ENCODE results near the gene LRP11.
"Not testable (repeated sequence)": the region's sequence is repeated elsewhere in the genome, so short reads cannot be mapped to it uniquely, and the experiment has no call there.

The LRP11 gene

GRCh38 chr6:149846321-149846720 lies 17.8 kb downstream of the LRP11 start:
- DNase-seq = no peak

GRCh38 chr6:149845549-149845948 lies 18.6 kb downstream of the LRP11 start:
- DNase-seq = no peak

GRCh38 chr6:149844480-149844879 lies 19.7 kb downstream of the LRP11 start:
- no peak for DNase-seq

- not testable (repeated sequence) for DNase-seq
Measured at GRCh38 chr6:149844036-149844435, 20.1 kb downstream of the LRP11 start.

GRCh38 chr6:149843051-149843633 lies 21.0 kb downstream of the LRP11 start:
- DNase-seq = no peak

GRCh38 chr6:149842331-149842730 lies 21.8 kb downstream of the LRP11 start:
- no peak for DNase-seq

GRCh38 chr6:149840345-149841075 lies 23.6 kb downstream of the LRP11 start:
- peak; percentile 62 for DNase-seq

GRCh38 chr6:149834513-149835481 lies 29.4 kb downstream of the LRP11 start:
- DNase-seq = peak; percentile 74

GRCh38 chr6:149833651-149834050 lies 30.5 kb downstream of the LRP11 start:
- DNase-seq = no peak

- DNase-seq = no peak
Measured at GRCh38 chr6:149831308-149831820, 32.8 kb downstream of the LRP11 start.

GRCh38 chr6:149830731-149831307 lies 33.3 kb downstream of the LRP11 start:
- no peak for DNase-seq

- no peak for DNase-seq
Measured at GRCh38 chr6:149825292-149825691, 38.9 kb downstream of the LRP11 start.

- no peak for DNase-seq
Measured at GRCh38 chr6:149823013-149823412, 41.1 kb downstream of the LRP11 start.

- no peak for DNase-seq
Measured at GRCh38 chr6:149821492-149821891, 42.7 kb downstream of the LRP11 start.

GRCh38 chr6:149820506-149820905 lies 43.7 kb downstream of the LRP11 start:
- DNase-seq = no peak

- DNase-seq = no peak
Measured at GRCh38 chr6:149815788-149816187, 48.4 kb downstream of the LRP11 start.

- DNase-seq = no peak
Measured at GRCh38 chr6:149813351-149813750, 50.8 kb downstream of the LRP11 start.

- no peak for DNase-seq
Measured at GRCh38 chr6:149809798-149810197, 54.4 kb downstream of the LRP11 start.

- peak; percentile 15 for DNase-seq
Measured at GRCh38 chr6:149806127-149806526, 58.0 kb downstream of the LRP11 start.

GRCh38 chr6:149783551-149783950 lies 80.6 kb downstream of the LRP11 start:
- DNase-seq = no peak

- DNase-seq = no peak
Measured at GRCh38 chr6:149782337-149782736, 81.8 kb downstream of the LRP11 start.

- DNase-seq = no peak
Measured at GRCh38 chr6:149781715-149782114, 82.4 kb downstream of the LRP11 start.

GRCh38 chr6:149779644-149779963 lies 84.6 kb downstream of the LRP11 start:
- no peak for DNase-seq

Data from activated CD4-positive, alpha-beta T cell treated with anti-CD3 and anti-CD28 coated beads, Interleukin-2, Interleukin-6, amounts not matched to agents 100 ng/mL and 50 ng/mL, durations not matched to agents 16 hours and 8 hours (primary cell).